HG02759 (cell line): ENCODE results near the gene MTF2.
"Not testable (repeated sequence)": the region's sequence is repeated elsewhere in the genome, so short reads cannot be mapped to it uniquely, and the experiment has no call there.

Experiments
- ATAC-seq: cut with Tn5 transposase; IDR thresholded peaks from one replicate; pipeline ENCODE4 v1.9.1; 2021; ENCODE audit warnings: mild to moderate bottlenecking, moderate library complexity; ENCODE audit not compliant: unreplicated experiment

Gene MTF2

GRCh38 chr1:93078986-93079654, at the start of gene MTF2:
TSS of gene MTF2 (plus strand) at chr1:93079283. CDS start at chr1:93079527, 244 bp downstream.
- peak; percentile 87 for ATAC-seq

- ATAC-seq: no peak
Observed at GRCh38 chr1:93029317-93029716, 49.8 kb upstream of the MTF2 start.

GRCh38 chr1:93030191-93030590, 48.9 kb upstream of the MTF2 start:
- not testable (repeated sequence) for ATAC-seq

- no peak for ATAC-seq
Observed at GRCh38 chr1:93031711-93032110, 47.4 kb upstream of the MTF2 start.

- peak; percentile 67 for ATAC-seq
Observed at GRCh38 chr1:93033029-93033428, 46.1 kb upstream of the MTF2 start.

GRCh38 chr1:93033785-93034184, 45.3 kb upstream of the MTF2 start:
- peak; percentile 84 for ATAC-seq

GRCh38 chr1:93034397-93034796, 44.7 kb upstream of the MTF2 start:
- ATAC-seq: no peak

GRCh38 chr1:93036672-93037071, 42.4 kb upstream of the MTF2 start:
- no peak for ATAC-seq

- peak; percentile 94 for ATAC-seq
Observed at GRCh38 chr1:93042187-93043056, 36.7 kb upstream of the MTF2 start.

GRCh38 chr1:93043057-93043557, 36.0 kb upstream of the MTF2 start:
- no peak for ATAC-seq

GRCh38 chr1:93047618-93048017, 31.5 kb upstream of the MTF2 start:
- no peak for ATAC-seq

GRCh38 chr1:93051961-93052360, 27.1 kb upstream of the MTF2 start:
- ATAC-seq: no peak

- no peak for ATAC-seq
Observed at GRCh38 chr1:93056214-93056613, 22.9 kb upstream of the MTF2 start.

GRCh38 chr1:93056649-93057048, 22.4 kb upstream of the MTF2 start:
- ATAC-seq: no peak

- ATAC-seq: peak; percentile 73
Observed at GRCh38 chr1:93061895-93062792, 16.9 kb upstream of the MTF2 start.

GRCh38 chr1:93076268-93076667, 2.8 kb upstream of the MTF2 start:
- ATAC-seq: no peak

GRCh38 chr1:93078203-93078602, 880 bp upstream of the MTF2 start:
- ATAC-seq: no peak

GRCh38 chr1:93078638-93078985, 471 bp upstream of the MTF2 start:
- ATAC-seq: no peak

GRCh38 chr1:93079685-93080141, 630 bp downstream of the MTF2 start:
- no peak for ATAC-seq

- peak; percentile 51 for ATAC-seq
Observed at GRCh38 chr1:93080179-93080823, 1.2 kb downstream of the MTF2 start.
